ENCODE results near the gene ADRA2C.

The ADRA2C gene

GRCh38 chr4:3753726-3754412 is 12.3 kb upstream of the ADRA2C start:
- TF ChIP-seq CTCF (IDR thresholded peaks at IDR 0.05) = no peak

DNA sequence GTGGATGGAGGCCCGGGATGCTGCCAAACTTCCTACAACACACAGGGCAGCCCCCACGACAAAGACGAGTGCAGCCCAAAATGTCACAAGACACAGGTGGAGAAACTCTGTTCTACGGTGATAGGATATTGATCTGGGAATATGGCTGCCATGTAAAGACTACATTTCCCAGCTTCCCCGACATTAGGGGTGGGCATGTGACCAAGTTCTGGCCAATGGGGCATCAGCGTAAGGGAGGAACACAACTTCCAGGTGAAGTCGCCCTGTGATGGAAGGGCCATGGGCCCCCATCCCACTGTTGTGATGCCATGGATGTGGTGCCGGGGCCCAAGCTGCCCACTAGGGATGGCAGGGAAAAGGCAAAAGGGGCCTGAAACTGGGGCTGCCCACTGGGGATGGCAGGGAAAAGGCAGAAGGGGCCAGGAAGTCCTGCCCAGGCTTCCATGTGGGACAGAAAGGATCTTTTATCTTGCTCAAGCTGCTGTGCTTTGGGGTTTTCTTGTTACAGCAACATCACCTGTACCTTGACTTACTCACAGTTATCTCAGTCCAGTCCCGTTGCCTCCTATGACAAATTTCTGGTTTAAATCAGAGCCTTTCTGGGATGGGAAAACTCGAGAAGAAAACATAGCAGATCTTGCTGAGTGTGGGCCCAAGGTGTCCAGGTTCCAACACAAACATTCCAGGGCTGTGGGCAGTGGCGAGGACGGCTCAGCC is 9.7 kb upstream of the ADRA2C start:
- no peak for TF ChIP-seq CTCF (IDR thresholded peaks at IDR 0.05)

- no peak for TF ChIP-seq CTCF (IDR thresholded peaks at IDR 0.05)
These were observed 6.9 kb upstream of the ADRA2C start for GRCh38 chr4:3759236-3759635.

GRCh38 chr4:3760346-3760745 is 5.8 kb upstream of the ADRA2C start:
- no peak for TF ChIP-seq CTCF (IDR thresholded peaks at IDR 0.05)

GRCh38 chr4:3760841-3761240 is 5.3 kb upstream of the ADRA2C start:
- no peak for TF ChIP-seq CTCF (IDR thresholded peaks at IDR 0.05)

- no peak for TF ChIP-seq CTCF (IDR thresholded peaks at IDR 0.05)
These were observed 3.9 kb upstream of the ADRA2C start for GRCh38 chr4:3762264-3762663.

DNA sequence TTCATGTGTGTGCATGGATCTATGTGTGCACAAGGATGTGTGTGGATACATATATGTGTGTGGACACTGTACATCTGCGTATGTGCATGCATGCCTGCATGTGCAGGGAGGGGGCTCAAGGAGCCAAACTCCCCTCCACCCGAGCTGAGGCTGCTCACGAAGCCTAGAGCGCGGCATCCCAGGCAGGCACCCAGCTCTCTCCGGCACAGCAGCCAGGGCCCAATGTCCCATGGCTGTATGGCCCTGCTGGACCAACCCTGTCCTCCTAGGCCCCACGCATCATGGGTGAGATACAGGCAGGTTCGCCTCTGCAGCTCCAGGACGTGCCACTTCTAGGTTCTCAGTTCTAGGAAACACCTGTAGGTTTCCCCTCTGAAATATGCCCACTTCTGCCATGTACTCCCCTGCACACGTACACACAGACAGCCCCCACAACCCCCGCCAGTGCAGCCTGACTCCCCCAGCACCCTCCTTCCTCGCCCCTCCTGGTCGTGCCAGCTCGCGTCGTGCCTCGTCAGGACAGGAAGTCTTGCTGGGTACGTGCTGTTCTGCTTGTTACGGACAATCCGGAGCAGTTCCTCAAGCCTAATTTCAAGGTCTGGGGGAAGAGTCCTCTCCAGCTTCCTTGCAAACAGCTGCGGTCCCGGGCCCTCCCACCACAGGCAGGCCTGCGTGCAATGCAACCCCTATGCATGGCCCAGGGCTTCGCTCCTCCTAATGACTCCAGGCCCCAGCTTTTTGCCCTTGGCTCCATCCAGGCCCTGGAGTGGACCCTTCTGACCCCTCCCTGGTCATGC is 3.2 kb upstream of the ADRA2C start:
- no peak for TF ChIP-seq CTCF (IDR thresholded peaks at IDR 0.05)

Data from LNCAP (cell line).